GM19099 (cell line): ENCODE data around the gene ELMO1.

ENCODE experiments used
- POLR2A ChIP-seq: IDR thresholded peaks from 3 replicates; pipeline ENCODE4 v1.6.1; 2011; ENCODE audit warnings: low read depth; ENCODE audit not compliant: insufficient read length; ENCODE audit errors: extremely low read depth

The ELMO1 gene

GRCh38 chr7:37150180-37150579 lies 298.5 kb downstream of the ELMO1 start:
- TF ChIP-seq POLR2A: no peak

DNA sequence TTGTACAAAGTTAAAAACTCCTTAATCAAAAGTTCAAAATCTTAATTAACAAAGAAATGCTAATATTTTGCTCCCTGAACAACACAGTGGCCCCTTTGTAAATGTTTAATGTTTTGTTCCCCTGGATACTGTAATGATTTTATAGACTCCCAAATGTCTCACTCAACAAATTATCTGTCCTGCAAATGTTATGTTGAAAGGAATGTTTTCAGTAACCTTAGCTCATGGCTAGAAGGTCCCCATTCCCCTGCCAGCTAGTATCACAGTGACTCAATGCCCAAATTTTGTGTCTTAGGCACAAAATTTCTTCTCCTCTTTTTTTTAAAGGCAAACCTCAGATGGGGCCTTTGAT lies 298.9 kb downstream of the ELMO1 start:
- no peak for TF ChIP-seq POLR2A

DNA sequence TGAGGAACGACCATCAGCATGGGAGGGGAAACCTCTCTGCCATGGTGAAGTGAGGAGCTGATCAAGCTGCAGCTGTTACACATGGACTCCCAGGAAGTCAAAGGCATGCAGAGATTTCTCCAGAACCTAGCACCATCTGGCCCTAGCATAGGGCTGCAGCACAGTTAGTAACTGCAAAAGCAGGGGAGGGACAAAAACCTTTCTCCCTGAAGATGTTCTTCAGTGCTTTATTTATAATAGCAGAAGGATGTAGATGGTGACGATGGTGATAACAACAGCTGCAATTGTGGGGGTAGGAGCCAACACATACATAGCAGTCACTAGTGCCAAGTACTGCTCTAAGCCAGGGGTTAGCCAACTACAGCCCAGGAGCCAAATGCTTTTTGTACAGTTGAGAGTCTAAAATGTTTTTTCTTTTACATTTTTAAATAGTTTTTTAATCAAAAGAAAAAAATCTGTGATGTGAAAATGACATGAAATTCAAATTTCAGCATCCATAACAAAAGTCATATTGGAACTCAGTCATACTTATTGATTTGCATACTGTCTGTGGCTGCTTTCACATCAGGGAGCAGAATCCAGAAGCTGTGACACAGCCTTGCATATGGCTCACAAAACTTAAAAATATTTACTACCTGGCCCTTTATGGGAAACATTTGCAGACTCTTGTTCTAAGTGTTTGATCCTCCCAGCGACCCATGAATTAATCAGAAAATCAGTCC lies 299.5 kb downstream of the ELMO1 start:
- TF ChIP-seq POLR2A: no peak

DNA sequence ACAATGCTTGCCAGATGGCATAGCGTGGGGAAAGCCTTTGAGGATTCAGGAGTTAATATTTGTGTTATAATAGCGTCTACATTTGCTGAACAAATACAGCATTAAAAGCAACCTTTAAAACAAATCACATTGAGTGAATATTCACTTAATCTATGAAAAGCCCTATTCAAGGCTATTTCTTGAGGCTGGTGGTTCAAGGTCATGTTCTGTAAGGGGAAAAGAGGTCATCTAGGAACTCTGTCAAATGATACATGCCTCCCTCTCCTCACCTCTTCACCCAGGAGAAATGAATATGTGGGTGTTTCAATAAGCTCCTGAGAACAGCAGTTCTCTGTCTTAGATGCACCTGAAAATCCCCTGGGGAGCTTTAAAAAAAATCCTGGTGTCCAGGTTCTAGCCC lies 303.0 kb downstream of the ELMO1 start:
- no peak for TF ChIP-seq POLR2A

GRCh38 chr7:37144423-37144822 lies 304.2 kb downstream of the ELMO1 start:
- no peak for TF ChIP-seq POLR2A

DNA sequence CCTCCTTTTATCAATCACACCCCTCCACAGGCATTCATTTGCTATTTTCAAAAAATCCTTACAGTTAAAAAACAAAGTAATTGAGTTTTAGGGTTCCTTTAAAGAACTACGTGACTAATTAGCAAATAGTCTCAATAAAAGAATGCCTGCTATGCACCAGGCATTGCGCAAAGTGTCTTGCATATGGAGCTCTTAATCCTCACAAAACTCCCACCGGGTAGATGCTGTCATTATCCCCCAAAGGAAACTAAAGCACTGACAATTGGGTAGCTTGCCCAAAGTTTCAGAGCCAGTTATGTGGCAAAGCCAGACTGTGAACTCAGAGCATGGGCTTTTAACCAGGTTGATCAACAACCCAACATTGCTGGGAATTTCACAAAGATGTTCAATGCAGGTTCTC lies 305.7 kb downstream of the ELMO1 start:
- no peak for TF ChIP-seq POLR2A

DNA sequence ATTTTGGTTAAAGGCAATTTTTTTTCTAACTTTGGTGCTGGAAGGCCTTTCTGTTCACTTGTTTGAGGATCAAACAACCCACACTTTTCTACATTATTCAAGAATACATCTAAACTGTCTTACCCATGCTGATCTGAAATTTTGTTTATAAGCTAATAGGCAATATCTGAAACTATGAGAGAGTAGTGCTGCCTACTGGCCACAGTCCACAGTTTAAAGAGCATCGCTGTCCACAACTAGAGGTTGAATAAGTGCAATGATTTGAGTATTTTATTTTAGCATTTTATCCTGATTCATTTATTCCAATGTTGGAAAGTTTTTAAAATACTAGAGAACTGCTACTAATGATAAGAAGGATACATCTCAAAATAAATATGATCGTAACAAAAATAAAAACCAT lies 306.9 kb downstream of the ELMO1 start:
- no peak for TF ChIP-seq POLR2A

DNA sequence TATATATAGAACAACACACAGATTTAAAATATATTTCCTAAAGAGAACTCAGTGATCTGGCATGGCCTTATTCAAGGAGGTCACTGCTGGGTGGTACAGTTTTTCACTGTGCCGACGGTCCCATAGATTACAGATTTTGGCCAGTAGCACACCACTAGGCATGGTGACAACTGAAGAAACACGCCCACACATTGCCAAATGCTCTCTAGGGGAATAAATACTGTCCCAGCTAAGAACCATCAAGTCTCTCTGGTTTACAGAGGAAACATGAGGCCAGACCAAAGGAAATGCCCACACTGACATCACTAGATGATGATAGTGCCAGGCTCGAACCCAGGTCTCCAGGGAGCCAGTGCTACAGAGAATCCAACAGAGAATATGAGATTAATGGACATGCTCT lies 316.8 kb downstream of the ELMO1 start:
- no peak for TF ChIP-seq POLR2A

- TF ChIP-seq POLR2A: no peak
Observed at GRCh38 chr7:37129035-37129425, 319.6 kb downstream of the ELMO1 start.

DNA sequence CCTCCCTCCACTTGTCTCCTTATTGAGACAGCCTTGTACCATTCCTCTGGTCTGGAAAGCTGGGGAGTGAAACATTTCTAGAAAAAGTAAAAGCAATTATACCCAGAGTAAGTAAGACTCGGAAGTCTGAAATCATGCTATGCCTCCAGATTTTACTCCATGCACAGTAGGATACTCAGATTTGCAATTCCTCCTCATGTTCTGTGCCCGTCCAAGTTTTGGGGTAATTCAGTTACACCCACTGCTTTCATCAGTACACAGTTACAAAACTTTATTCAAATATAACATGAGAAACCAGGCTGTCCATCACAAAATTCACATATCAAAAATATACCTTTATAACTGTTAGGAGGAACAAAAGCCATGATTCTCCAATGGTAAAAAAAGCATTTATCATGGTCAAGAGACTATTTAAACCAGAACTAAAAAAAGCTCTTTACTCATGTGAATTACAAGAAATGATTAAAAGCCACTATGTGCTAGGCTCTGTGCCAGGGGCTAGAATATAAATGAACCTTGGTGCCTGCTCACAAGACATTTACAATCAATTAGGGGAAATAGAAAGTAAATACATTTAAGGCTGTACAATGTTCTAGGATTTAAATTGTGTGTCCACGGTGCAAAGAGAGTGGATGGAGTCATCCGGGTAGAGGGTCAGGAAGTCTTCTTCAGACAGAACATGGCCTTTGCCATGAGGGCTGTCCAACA lies 320.2 kb downstream of the ELMO1 start:
- no peak for TF ChIP-seq POLR2A

GRCh38 chr7:37119296-37119860 lies 329.3 kb downstream of the ELMO1 start:
- TF ChIP-seq POLR2A: no peak

- no peak for TF ChIP-seq POLR2A
Observed at GRCh38 chr7:37118004-37118403, 330.7 kb downstream of the ELMO1 start.

DNA sequence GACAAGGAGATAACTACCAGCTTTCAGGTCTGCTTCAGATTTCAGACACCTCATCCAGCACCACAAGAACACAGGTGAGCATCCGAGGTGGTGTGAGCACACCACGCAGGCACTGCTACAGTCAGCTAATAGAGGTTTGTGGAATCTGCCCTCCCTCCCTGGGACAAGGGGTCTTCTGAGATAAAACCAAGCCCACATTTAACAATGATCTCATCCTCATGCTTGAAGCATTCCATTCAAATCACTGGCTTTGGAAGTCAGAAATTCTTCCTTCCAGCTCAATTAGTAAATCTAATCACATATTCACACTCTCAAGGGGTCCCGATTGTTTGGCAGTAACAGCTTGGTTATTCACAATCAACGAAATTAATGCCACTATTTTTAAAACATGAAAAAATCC lies 331.4 kb downstream of the ELMO1 start:
- TF ChIP-seq POLR2A: no peak

DNA sequence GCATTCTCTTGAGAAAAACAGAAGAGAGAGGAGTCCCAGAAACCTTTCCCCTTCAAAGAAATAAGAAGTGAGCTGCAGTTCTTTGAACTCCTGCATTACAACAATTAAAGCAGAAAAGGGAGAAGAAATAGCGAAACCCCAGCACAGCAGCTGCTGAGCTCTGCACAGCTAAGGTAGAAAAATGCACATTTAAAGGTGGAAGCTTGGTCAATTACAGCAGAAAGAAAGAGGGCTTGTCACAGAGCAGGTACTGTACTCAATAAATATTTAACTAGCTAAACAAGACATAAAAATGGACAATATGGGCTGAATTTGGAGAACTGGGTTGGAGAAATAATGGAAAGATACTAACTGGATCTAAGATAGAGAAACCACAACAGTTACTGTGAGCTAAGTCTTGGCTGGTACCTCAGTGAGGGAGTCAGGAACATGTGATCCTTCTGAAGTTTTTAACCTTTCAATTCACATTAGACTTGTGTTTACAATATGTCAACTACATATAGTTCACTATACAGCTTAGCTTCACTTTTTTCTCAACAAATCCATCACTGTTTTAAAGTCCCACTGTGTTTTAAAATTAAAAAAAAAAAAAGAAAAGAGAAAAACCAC lies 332.5 kb downstream of the ELMO1 start:
- TF ChIP-seq POLR2A: no peak

- no peak for TF ChIP-seq POLR2A
Observed at GRCh38 chr7:37113661-37114355, 334.9 kb downstream of the ELMO1 start.
